GM18511 (cell line): ENCODE measurements around the gene SOCS7.
A peak's percentile ranks its signal among the peaks of the same experiment; 100 is the strongest.
"Not testable (repeated sequence)": the region's sequence is repeated elsewhere in the genome, so short reads cannot be mapped to it uniquely, and the experiment has no call there.

ENCODE experiments used
- ATAC-seq: cut with Tn5 transposase; IDR thresholded peaks from one replicate; pipeline ENCODE4 v1.9.1; 2021; ENCODE audit warnings: mild to moderate bottlenecking, moderate library complexity; ENCODE audit not compliant: unreplicated experiment

The SOCS7 gene

DNA sequence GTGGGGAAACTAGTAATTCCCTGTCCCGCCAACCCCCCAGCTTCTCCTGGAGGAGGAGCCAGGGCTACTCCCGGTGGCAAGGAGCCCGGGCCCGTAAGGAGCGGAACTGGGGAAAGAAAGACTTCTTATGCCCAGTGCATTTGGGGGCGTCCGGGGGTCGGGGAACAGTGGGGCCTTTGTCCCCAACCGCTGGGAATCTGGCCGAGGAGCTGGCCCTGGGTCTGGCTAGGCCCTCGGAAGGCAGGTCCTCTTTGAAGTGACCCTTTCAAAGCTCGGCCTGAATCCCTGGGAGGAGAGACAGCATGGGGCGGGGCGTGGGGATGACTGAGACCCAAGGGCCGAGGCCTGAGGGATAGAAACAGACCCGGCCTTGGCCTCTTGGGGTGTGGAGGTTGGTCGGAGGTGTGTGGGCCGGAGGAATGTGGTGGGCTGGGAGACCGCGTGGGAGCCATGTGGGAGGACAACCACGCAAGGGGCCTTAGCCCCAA, 82.6 kb downstream of the SOCS7 start:
- ATAC-seq, result no peak

GRCh38 chr17:38435795-38436194, 84.2 kb downstream of the SOCS7 start:
- no peak for ATAC-seq

DNA sequence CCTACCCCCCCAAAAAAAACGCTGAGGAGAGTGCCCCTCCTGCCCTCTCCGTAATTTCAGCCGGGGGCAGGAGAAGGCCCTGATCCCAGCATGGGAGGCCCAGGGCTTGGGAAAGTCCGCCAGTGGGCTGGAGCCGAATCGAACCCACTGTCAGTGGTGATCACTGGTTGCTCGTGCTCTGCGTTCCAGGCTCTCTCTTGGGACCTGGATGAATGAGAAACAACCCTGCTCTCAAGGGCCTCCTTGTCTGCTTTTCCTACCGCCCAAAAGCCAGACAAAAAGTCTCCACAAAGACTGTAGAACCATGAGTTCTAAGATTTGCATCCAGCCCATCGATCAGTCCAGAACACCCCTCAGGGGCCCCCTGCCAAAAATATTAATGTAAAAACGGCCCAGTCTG, 84.7 kb downstream of the SOCS7 start:
- no peak for ATAC-seq

DNA sequence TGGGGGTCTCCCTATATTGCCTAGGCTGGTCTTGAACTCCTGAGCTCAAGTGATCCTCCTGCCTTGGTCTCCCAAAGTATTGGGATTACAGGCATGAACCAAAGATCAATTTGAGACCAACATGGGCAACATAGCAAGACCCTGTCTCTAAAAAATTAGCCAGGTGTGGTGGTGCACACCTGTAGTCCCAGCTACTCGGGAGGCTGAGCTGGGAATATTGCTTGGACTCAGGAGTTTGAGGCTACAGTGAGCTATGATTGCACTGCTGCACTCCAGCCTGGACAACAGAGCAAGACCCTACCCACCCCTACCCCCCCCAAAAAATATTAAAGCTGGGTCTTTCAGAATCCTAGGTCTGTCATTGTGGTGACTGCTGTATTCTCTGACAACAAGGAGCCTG, 85.7 kb downstream of the SOCS7 start:
- ATAC-seq, result not testable (repeated sequence)

DNA sequence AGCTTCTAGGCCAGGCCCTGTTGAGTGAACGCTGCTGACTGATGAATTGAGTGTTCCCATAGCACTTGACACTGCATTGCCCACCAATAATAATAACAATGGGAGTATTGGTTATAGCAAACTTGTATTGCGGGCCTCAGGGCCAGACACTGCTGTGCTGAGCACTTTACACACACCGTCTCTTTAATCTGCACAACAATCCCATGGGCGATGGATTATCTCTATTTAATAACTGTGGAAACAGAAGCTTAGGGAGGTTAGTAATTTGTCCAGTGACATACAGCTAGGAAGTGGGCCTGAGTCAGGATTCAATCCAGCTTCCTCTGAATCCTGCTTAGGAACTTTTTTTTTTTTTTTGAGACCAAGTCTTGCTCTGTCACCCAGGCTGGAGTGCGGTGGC, 87.8 kb downstream of the SOCS7 start:
- ATAC-seq, result no peak

GRCh38 chr17:38440614-38441397, 89.2 kb downstream of the SOCS7 start:
- no peak for ATAC-seq

DNA sequence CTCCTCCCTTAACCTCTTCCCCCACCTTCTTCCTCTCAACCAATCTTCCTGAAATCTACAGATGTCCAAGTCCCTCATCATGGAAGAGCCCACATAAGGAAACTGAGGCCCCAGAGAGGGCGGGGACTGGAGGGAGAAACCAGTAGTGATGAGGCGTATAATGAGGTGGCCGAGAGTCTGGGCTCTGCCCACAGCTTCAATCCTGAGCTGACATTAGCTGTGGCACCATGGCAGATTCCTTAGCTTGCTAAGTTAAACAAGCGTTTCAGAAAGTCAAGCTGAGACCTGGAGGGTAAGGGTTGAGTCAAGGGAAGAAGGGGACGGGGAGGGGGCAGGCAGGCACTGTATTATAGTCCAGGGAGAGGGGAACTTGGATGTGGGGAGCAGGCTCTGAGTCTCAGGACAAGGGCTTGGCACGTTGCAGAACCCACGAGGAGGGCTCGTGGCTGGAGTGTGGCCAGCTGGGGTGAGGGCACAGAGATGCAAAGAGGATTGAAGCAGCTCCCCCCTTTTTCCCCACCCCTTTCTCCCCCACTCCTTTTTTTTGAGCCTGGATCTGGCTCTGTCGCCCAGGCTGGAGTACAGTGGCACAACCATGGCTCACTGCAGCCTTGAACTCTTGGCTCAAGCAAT, 89.9 kb downstream of the SOCS7 start:
- no peak for ATAC-seq

DNA sequence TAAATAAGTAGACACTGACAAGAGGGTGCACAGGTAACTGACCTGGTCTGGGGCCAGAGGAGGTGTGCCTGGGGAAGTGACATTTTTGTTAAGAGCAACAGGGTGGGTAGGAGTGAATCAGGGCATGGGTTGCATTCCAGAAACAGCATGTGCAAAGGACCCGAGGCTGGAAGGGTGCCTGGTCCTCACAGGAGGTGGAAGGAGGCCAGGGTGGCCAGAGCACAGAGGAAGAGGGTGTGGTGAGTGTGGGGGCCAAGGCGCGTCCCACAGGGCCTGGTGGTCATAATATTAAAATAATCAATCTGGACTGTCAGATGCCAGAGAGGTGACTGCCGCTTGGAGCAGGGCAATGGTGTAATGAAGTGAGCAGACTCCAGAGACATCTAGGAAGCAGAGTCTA, 90.9 kb downstream of the SOCS7 start:
- ATAC-seq, result no peak

DNA sequence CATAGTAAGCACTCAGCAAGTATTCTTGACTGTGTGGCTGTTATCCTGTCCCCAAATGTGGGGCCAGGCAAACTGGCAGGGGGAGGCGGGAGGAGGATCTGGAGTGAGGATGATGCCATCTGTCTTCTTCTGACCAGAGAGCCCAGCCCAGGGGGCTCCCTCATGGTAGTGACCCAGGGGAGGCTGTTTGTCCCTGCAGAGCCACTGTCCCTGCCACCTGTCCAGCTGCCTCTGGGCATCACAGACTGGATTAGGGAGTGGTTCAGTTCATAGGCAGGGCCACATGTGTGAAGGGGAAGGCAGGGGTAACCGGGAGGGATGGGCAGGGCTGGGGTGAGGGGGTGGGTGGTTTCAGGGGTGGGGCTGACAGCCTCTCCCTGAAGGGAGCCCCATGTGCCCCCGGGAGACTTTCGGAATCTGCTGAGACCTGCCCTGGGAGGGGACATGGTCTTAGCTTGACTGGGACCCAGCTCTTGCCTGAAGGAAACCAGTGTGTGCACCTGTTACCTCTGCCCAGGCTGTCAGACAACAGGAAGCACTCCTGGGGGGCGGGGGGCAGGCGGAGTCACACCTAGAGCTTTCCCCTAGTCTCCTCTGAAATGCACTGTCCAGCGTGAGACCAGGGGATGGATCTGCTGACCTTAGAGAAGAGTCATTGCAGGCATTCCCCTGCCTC, 91.8 kb downstream of the SOCS7 start:
- peak; percentile 52 for ATAC-seq

DNA sequence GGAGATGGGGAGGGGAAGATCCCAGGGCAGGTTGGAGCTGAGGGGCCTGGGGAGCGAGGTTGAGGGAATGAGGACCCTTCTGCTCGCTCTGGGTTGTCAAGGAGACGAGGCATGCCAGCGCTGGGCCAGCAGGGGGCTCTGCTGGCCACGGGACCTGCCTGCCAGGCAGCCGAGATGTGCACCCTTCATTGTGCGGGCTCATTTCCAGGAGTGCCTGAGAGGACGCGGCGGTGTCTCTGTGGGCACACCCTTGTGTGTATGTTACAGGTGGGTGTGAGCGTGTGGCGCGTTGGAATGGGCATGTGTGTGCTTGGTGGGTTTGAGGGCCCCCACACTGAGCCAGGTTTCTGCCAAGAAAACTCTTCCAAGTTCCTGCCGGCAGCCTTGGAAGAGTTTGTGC, 92.5 kb downstream of the SOCS7 start:
- peak; percentile 55 for ATAC-seq

GRCh38 chr17:38447502-38448085, 96.0 kb downstream of the SOCS7 start:
- no peak for ATAC-seq

DNA sequence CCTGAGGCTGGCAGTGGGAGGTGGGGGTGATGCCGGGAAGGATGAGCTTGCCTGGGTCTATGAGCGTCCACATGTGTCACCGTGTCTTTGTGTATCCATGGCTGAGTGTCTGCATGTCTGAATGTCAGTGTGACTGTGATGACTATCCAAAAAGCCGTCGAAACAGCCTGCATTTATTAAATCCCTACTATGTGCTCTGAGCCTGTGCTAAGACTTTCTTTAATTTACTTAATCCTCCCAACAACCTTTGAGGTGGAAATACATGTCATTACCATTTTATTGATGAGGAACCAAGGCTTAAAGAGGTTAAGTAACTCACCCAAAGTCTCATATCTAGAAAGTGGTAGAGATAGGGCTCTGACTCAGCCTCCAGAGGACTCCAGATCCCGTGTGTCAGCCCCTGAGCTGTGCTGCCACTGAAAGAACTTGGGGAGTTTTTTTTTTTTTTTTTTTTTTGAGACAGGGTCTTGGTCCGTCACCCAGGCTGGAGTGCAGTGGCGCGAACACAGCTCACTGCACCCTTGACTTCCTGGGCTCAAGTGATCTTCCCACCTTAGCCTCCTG, 96.6 kb downstream of the SOCS7 start:
- no peak for ATAC-seq

- no peak for ATAC-seq
These were observed 97.7 kb downstream of the SOCS7 start for GRCh38 chr17:38449364-38449763.

DNA sequence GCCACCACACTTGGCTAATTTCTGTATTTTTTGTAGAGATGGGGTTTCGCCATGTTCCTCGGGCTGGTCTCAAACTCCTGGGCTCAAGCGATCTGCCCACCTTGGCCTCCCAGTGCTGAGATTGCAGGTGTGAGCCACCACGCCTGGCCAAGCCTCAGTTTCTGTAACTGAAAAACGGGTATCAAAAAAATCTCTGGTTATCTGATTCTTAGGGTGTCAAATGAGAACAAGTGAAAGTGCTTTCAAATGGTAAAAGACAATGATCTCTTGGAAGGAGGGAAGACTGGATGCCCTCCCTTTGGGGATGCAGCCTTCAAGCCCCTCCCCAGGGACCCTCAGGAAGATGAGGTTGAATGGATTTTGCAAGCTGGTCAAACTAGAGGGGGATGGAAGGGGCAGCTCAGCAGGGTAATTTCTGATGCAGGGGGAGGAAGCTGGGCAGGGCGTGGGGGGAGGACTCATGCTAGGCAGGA, 98.9 kb downstream of the SOCS7 start:
- no peak for ATAC-seq

- ATAC-seq, result no peak
These were observed 99.6 kb downstream of the SOCS7 start for GRCh38 chr17:38451030-38451839.

DNA sequence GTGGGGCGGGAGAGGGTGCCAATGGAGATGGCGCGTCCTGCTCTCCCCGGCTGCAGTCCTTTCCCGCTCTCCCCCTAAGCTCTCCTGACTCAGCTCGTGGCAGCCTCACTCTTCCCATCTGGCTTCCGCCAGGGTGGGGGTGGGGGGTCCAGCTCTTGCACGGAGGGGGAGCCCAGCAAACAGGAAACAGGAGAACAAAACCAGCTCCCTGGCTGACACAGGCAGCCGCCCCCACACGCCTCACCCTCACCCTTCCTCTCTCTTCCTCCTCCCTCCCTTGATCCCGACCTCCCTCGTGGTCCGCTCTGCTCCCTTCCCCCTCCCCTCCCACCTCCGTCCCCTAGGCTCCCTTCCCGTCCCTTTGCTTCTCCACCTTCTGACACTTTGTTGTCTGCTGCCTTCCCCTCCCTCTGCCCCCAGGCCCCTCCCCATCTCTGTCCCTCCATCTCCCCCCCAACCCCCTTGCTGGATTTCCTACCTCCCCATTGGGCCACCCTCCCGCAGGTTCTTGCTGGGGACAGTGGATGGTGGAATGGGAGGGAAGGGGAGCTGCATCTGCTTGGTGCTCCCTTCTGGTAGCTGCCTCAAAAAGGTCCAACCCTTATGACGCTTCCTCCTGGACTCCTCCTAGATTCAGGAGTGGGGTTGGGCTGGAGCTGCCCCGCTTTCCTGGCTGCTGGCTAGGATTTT, 100.3 kb downstream of the SOCS7 start:
- no peak for ATAC-seq

DNA sequence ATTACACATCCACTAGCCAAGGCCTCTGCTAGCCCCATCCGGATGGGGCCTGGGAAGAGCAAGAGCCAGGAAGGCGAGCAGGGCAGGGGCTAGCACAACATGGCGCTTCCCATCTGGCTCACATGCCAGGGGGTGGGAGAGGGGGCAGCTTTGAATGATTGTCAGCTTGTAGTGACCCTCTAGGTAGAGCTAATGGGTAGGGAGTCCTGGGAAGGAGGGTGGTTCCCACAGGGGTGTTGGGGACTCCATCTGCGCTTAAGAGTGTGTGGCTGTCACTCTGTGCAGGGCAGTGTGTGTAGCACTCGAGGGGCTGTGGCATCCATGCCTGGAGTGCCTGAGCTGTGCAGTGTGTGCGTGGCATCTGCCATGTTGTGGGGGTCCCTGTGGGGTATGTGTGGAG, 101.1 kb downstream of the SOCS7 start:
- ATAC-seq, result no peak

GRCh38 chr17:38453951-38454421, 102.3 kb downstream of the SOCS7 start:
- ATAC-seq, result no peak

DNA sequence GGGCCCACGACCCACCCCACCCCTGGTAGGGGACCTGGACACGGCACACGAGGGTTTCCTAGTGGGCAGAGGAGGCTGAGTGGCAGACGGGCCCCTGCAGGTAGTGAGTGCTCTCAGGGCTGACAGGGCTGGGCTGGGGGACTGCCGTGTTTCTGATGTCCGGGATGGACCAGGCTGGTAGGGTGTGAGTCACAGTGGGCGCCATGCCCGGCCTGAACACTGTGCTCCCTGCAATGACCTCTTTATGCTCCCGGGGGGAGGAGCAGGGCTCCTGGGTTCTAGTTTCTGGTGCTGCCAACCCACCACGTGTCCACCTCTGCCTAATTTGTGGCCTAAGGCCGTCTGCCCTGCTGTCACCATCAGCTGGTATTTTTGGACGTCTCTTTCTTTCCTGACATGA, 102.9 kb downstream of the SOCS7 start:
- no peak for ATAC-seq
